Kidney (tissue), 14 donors: ENCODE results near the gene SYPL1. TPM values are rescaled to one million over a fixed set of nuclear protein-coding genes. Genes with fewer than 3 reads are reported as not detected.

Experiments used
- DNase-seq, 5 donors: peaks; one replicate each; pipeline ENCODE4 v3.0.0-alpha.2; 2013 to 2020
- FAIRE-seq: peaks from 2 replicates; lab custom pipeline; 2012; peaks lifted over from hg19 to GRCh38; lab: Jason Lieb, UNC
- H3K27ac ChIP-seq, 2 donors: one replicate each; pipeline ENCODE4 v1.7.0; 2013; ENCODE audit warnings: low read depth in 2 of 2, low read length in 2 of 2, inconsistent platforms in 1 of 2
- H3K27me3 ChIP-seq: one replicate; pipeline ENCODE4 v1.7.1; 2013; ENCODE audit warnings: low read length, inconsistent platforms; ENCODE audit not compliant: control insufficient read depth, insufficient read depth
- H3K36me3 ChIP-seq, 3 donors: one replicate each; pipeline versions ENCODE4 v1.7.0 to v1.7.1; 2013; ENCODE audit warnings: low read length in 3 of 3, control low read depth in 1 of 3, inconsistent platforms in 1 of 3; ENCODE audit not compliant: insufficient read depth in 3 of 3, control insufficient read depth in 2 of 3
- H3K4me1 ChIP-seq, 3 donors: one replicate each; pipeline versions ENCODE4 v1.7.0 to v1.7.1; 2013; ENCODE audit warnings: low read length in 3 of 3, inconsistent platforms in 1 of 3, low read depth in 1 of 3; ENCODE audit not compliant: control insufficient read depth in 2 of 3, insufficient read depth in 2 of 3
- H3K4me3 ChIP-seq, 3 donors: one replicate each; pipeline versions ENCODE4 v1.7.0 to v1.8.1; 2013; ENCODE audit warnings: low read length in 3 of 3, control low read depth in 1 of 3, inconsistent platforms in 1 of 3
- H3K9ac ChIP-seq, 3 donors: one replicate each; pipeline versions ENCODE4 v1.7.0 to v1.7.1; 2013; ENCODE audit warnings: low read length in 3 of 3, control low read depth in 1 of 3, inconsistent platforms in 1 of 3
- H3K9me3 ChIP-seq, 3 donors: one replicate each; pipeline versions ENCODE4 v1.7.0 to v1.7.1; 2013; ENCODE audit warnings: low read length in 3 of 3, control low read depth in 1 of 3, inconsistent platforms in 1 of 3; ENCODE audit not compliant: control insufficient read depth in 2 of 3, insufficient read depth in 1 of 3
- intact Hi-C: fragments of 100-400 bp; cut with DNase I; formaldehyde crosslinking; loops from one replicate; pipeline ENCODE4 v1.11.1; 2022
- polyA plus RNA-seq: library from polyadenylated mRNA; stranded (reverse); fragments of 350-450 nt; fragmentation: Illumina TruSeq; extraction: RNeasy Lipid Tissue Mini Kit (QIAGEN cat#74804); gene quantifications from one replicate; pipeline ENCODE4 v1.2.3, GENCODE V29; 2014; ENCODE audit warnings: low read depth, low replicate concordance; ENCODE audit not compliant: insufficient read depth
- total RNA-seq: library from RNA; stranded (reverse); fragmentation: NEBNext Ultra II Directional; extraction: Animal tissue kit (Norgen Biotek cat#: 25700); gene quantifications from one replicate; pipeline ENCODE4 v1.2.1, GENCODE V29; 2021
- TF ChIP-seq, protein P1 (sequence below): IDR thresholded peaks from 3 replicates; pipeline ENCODE4 v1.5.1; 2012; ENCODE audit warnings: mild to moderate bottlenecking, moderate library complexity, borderline replicate concordance; ENCODE audit not compliant: insufficient read depth; ENCODE audit errors: extremely low read depth
- donor health status: control.
- donor health status: control.
- donor health status: control.
- donor health status: control.
- donor health status: control.
- donor health status: DM: yes; HTN: yes; CAD: no.
- donor health status: Normal renal cell carcinoma (clear cell type).

Gene SYPL1
- total and polyA plus RNA-seq, 2 donors from 2014 or later: 90.8 to 111 TPM

DNA sequence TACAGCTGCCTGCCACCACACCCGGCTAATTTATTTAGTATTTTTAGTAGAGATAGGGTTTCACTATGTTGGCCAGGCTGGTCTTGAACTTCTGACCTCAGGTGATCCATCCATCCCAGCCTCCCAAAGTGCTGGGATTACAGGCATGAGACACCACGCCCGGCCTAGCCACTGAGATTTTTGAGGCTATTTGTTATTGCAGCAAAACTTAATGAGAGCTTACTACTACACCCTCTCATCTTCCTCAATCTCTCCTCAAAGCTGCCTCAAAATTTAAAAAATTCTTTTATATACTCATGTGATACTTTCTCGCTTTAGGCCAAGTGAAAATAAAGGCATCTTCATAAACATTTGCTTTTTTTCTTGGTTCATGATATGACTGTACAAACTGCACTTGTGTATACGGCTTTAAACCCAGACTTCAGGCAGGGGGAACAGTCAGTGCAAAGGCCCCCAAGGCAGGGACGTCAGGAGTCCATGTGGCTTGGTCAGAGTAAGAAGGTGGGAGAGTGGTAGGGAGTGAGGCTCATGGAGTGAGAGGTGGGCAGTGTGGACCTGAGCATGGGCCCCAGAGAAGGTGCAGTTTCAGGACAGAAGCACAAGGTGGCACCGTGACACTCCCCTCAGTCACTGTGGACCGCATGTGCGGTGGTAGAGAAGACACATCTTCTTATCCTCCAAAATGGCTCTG lies 55.5 kb downstream of the SYPL1 start:
- Histone ChIP-seq H3K9ac (no peak overlapping the region), H3K36me3 (no peaks in the 10 kb centered on the region), H3K4me3 (no peak overlapping the region), H3K4me1 (peaks cover 2 to 20% (median 6%) of the 10 kb centered on the region in 3 donors), H3K9me3 (no peaks in the 10 kb centered on the region), H3K27ac (no peak overlapping the region), H3K27me3 (no peaks in the 10 kb centered on the region)
- no peak for FAIRE-seq
- peak; percentile 79 to 88 (median 85) for DNase-seq
- TF ChIP-seq, protein P1, sequence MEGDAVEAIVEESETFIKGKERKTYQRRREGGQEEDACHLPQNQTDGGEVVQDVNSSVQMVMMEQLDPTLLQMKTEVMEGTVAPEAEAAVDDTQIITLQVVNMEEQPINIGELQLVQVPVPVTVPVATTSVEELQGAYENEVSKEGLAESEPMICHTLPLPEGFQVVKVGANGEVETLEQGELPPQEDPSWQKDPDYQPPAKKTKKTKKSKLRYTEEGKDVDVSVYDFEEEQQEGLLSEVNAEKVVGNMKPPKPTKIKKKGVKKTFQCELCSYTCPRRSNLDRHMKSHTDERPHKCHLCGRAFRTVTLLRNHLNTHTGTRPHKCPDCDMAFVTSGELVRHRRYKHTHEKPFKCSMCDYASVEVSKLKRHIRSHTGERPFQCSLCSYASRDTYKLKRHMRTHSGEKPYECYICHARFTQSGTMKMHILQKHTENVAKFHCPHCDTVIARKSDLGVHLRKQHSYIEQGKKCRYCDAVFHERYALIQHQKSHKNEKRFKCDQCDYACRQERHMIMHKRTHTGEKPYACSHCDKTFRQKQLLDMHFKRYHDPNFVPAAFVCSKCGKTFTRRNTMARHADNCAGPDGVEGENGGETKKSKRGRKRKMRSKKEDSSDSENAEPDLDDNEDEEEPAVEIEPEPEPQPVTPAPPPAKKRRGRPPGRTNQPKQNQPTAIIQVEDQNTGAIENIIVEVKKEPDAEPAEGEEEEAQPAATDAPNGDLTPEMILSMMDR: peak; percentile 94
- intact Hi-C loops: loop anchor here (5.0 kb wide), 1 partner anchor 96 kb away; no protein-coding TSS in a partner anchor

- Histone ChIP-seq H3K4me3 (no peak overlapping the region), H3K27ac (no peak overlapping the region), H3K27me3 (no peaks in the 10 kb centered on the region), H3K4me1 (peaks cover 2 to 24% (median 14%) of the 10 kb centered on the region in 3 donors), H3K9me3 (no peaks in the 10 kb centered on the region), H3K9ac (no peak overlapping the region), H3K36me3 (no peaks in the 10 kb centered on the region)
- DNase-seq (no peak), FAIRE-seq (no peak)
- intact Hi-C loops: loop anchor here (5.0 kb wide), 1 partner anchor 97 kb away; no protein-coding TSS in a partner anchor
- TF ChIP-seq, protein P1: no peak
These were observed 57.1 kb downstream of the SYPL1 start for GRCh38 chr7:106054971-106055532.

GRCh38 chr7:106054156-106054910 lies 57.8 kb downstream of the SYPL1 start:
- FAIRE-seq: no peak
- TF ChIP-seq, protein P1: no peak
- H3K9ac ChIP-seq: no peak overlapping the region
- H3K9me3 ChIP-seq: no peaks in the 10 kb centered on the region
- intact Hi-C loops: no loop called here
- H3K4me3 ChIP-seq: no peak overlapping the region
- no peaks in the 10 kb centered on the region for H3K36me3 ChIP-seq
- no peak overlapping the region for H3K27ac ChIP-seq
- no peaks in the 10 kb centered on the region for H3K27me3 ChIP-seq
- H3K4me1 ChIP-seq: peaks cover 2 to 23% (median 15%) of the 10 kb centered on the region in 3 donors
- DNase-seq: peak in 1 of 5 donors; percentile 27
